Lung (tissue), 12 donors: ENCODE measurements around the gene FEV. TPM values are rescaled to one million over a fixed set of nuclear protein-coding genes. Genes with fewer than 3 reads are reported as not detected.

Experiments
- ATAC-seq: fragments of 200-7000 bp; cut with Tn5 transposase; one replicate; pipeline ENCODE4 v1.9.1; 2020; ENCODE audit warnings: moderate number of reproducible peaks; ENCODE audit not compliant: insufficient read depth, low FRiP score
- DNase-seq, 3 donors: peaks; one replicate each; pipeline ENCODE4 v3.0.0-alpha.2; 2013 to 2017
- H3K27ac ChIP-seq, 2 donors: one replicate each; pipeline ENCODE4 v1.5.1; 2013; ENCODE audit warnings: mild to moderate bottlenecking in 2 of 2, moderate library complexity in 2 of 2, control low read depth in 1 of 2, inconsistent platforms in 1 of 2, low read depth in 1 of 2, low read length in 1 of 2
- H3K27me3 ChIP-seq, 3 donors: one replicate each; pipeline ENCODE4 v1.5.1; 2013; ENCODE audit warnings: low read length in 2 of 3; ENCODE audit not compliant: control insufficient read depth in 3 of 3, insufficient read depth in 3 of 3
- H3K36me3 ChIP-seq, 4 donors: one replicate each; pipeline ENCODE4 v1.5.1; 2013; ENCODE audit warnings: low read length in 4 of 4, mild to moderate bottlenecking in 1 of 4, moderate library complexity in 1 of 4; ENCODE audit not compliant: control insufficient read depth in 4 of 4, insufficient read depth in 4 of 4
- H3K4me1 ChIP-seq, 5 donors: one replicate each; pipeline ENCODE4 v1.5.1; 2013; ENCODE audit warnings: low read length in 5 of 5, mild to moderate bottlenecking in 2 of 5, moderate library complexity in 1 of 5; ENCODE audit not compliant: control insufficient read depth in 5 of 5, insufficient read depth in 5 of 5
- H3K4me3 ChIP-seq: one replicate; pipeline ENCODE4 v1.5.1; 2013; ENCODE audit warnings: mild to moderate bottlenecking, control low read depth, moderate library complexity
- H3K9ac ChIP-seq, 2 donors: one replicate each; pipeline ENCODE4 v1.5.1; 2013; ENCODE audit warnings: low read length in 2 of 2, control low read depth in 1 of 2; ENCODE audit not compliant: insufficient read depth in 1 of 2
- H3K9me3 ChIP-seq, 4 donors: one replicate each; pipeline ENCODE4 v1.5.1; 2013; ENCODE audit warnings: low read length in 3 of 4, mild to moderate bottlenecking in 1 of 4, moderate library complexity in 1 of 4; ENCODE audit not compliant: control insufficient read depth in 4 of 4, insufficient read depth in 3 of 4
- WGBS, 2 donors: extraction: QIAGEN DNeasy Blood & Tissue Kit; methylation state at CpG; one replicate each; pipeline ENCODE4 v1.1.7; 2013; 5-methylcytosine and 5-hydroxymethylcytosine counted together
- polyA plus RNA-seq, 2 donors: library from polyadenylated mRNA; stranded (reverse); fragments of 200-250 nt; gene quantifications; one replicate each; pipeline ENCODE4 v1.2.1, GENCODE V29; 2013
- total RNA-seq, 2 donors: library from RNA; depleted of rRNA in 1 of 2; stranded (reverse); fragments of >200 nt in 1 of 2; gene quantifications; one replicate each; pipeline ENCODE4 v1.2.1, GENCODE V29; 2014 to 2021
- TF ChIP-seq, protein P1 (sequence below): IDR thresholded peaks from 2 replicates; pipeline ENCODE4 v1.5.1; 2012; ENCODE audit warnings: mild to moderate bottlenecking; ENCODE audit errors: control extremely low read depth, extremely low read depth
- donor health status: control.
- donor health status: control.
- donor health status: Bipolar disorder and iron deficiency.
- donor health status: healthy.
- donor health status: DM: yes; HTN: yes; CAD: no.

The FEV gene
- total and polyA plus RNA-seq, 4 donors: not detected

- TF ChIP-seq, protein P1, sequence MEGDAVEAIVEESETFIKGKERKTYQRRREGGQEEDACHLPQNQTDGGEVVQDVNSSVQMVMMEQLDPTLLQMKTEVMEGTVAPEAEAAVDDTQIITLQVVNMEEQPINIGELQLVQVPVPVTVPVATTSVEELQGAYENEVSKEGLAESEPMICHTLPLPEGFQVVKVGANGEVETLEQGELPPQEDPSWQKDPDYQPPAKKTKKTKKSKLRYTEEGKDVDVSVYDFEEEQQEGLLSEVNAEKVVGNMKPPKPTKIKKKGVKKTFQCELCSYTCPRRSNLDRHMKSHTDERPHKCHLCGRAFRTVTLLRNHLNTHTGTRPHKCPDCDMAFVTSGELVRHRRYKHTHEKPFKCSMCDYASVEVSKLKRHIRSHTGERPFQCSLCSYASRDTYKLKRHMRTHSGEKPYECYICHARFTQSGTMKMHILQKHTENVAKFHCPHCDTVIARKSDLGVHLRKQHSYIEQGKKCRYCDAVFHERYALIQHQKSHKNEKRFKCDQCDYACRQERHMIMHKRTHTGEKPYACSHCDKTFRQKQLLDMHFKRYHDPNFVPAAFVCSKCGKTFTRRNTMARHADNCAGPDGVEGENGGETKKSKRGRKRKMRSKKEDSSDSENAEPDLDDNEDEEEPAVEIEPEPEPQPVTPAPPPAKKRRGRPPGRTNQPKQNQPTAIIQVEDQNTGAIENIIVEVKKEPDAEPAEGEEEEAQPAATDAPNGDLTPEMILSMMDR: no peak
- DNase-seq (no peak), ATAC-seq (no peak)
- whole genome bisulfite sequencing, 2 donors: 6 to 8% methylated on average over 22 to 26 of the region's 26 CpGs
- peak overlapping the region in 1 of 2 donors; percentile 62 for H3K27ac ChIP-seq
- no peak overlapping the region for H3K9ac ChIP-seq
- peaks cover 0 to 15% (median 4%) of the 10 kb centered on the region in 5 donors for H3K4me1 ChIP-seq
- peaks cover 0 to 76% (median 44%) of the 10 kb centered on the region in 3 donors for H3K27me3 ChIP-seq
- no peak overlapping the region for H3K4me3 ChIP-seq
- H3K36me3 ChIP-seq: no peaks in the 10 kb centered on the region
- H3K9me3 ChIP-seq: peaks cover 0 to 2% (median 0%) of the 10 kb centered on the region in 4 donors
Measured at GRCh38 chr2:219001100-219001576, 16.2 kb upstream of the FEV start.

DNA sequence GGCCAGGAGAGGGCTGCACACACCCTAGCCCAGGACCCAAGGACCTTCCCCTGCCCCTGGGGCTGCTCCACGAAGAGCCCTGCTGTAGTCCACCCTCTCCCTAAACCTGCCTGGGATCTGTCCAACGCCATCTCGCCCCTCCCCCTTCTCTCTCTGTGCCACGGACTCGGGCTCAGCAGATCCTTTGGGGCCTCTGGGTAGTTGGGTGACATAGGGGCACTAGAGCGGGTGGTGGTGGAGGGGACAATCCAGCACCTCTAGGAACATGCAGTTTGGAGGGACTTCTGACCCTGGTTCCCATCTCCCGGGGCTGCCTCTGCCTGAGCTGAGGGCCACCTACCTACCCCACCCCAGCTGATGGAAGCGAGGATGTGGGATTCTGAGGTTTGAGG is 15.6 kb upstream of the FEV start:
- WGBS, 2 donors: 10 to 25% methylated on average over 8 of the region's 8 CpGs
- H3K27ac ChIP-seq: peak overlapping the region in 1 of 2 donors; percentile 26
- H3K4me1 ChIP-seq: peaks cover 0 to 17% (median 4%) of the 10 kb centered on the region in 5 donors

DNA sequence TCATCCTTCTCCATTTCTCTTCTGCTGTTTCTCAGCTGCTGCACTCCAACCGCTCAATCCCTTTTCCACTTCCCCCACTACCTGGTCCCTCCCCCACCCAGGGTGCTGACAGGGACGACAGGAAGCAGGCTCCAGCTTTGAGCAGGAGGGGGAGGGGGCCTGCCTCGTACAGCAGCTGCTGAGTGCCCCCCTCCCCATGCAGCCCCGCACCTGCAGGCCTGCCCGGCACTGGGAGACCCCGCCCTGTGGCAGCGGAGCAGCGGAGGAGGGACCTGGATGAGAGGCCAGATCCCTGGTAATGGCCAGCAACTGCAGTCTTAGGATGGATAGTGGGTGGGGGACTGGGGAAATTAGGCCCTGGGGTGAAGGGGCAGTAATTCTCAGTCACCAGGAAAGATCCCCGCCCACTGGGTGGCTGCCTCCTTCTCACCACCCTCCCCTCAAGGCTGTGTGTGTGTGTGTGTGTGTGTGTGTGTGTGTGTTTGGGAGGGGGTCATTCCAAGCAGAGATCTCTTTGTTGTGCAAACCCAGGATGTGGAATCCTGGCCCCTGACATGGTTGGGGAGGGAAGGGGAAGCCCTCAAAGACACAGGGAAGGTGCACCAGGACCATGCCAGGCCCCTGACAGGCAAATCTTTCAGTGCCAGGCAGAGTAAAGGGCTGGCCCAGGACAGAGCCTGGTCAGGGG is 15.0 kb upstream of the FEV start:
- H3K4me3 ChIP-seq: no peak overlapping the region
- no peak for ATAC-seq
- no peak for DNase-seq
- no peak overlapping the region for H3K27ac ChIP-seq
- peaks cover 0 to 17% (median 4%) of the 10 kb centered on the region in 5 donors for H3K4me1 ChIP-seq
- peaks cover 0 to 85% (median 54%) of the 10 kb centered on the region in 3 donors for H3K27me3 ChIP-seq
- TF ChIP-seq, protein P1: no peak
- 19 to 20% methylated on average over 9 of the region's 9 CpGs for WGBS, 2 donors
- peaks cover 0 to 2% (median 0%) of the 10 kb centered on the region in 4 donors for H3K9me3 ChIP-seq
- H3K36me3 ChIP-seq: no peaks in the 10 kb centered on the region
- H3K9ac ChIP-seq: no peak overlapping the region

More for the DNA sequence above, 15.6 kb upstream of the FEV start:
- Histone ChIP-seq H3K27me3 (peaks cover 0 to 81% (median 48%) of the 10 kb centered on the region in 3 donors), H3K36me3 (no peaks in the 10 kb centered on the region), H3K4me3 (no peak overlapping the region), H3K9ac (no peak overlapping the region), H3K9me3 (peaks cover 0 to 2% (median 0%) of the 10 kb centered on the region in 4 donors)
- TF ChIP-seq, protein P1: no peak
- no peak for ATAC-seq
- DNase-seq: no peak
